Stimulated activated CD8-positive, alpha-beta memory T cell treated with anti-CD3 and anti-CD28 coated beads, Interleukin-15, amount 100 ng/mL, for 48 hours (primary cell): ENCODE measurements around the gene VGLL3.
"Not testable (repeated sequence)": the region's sequence is repeated elsewhere in the genome, so short reads cannot be mapped to it uniquely, and the experiment has no call there.

ENCODE experiments used
- DNase-seq, 2 donors: peaks; one replicate each; pipeline ENCODE4 v3.0.0-alpha.2; 2020; ENCODE audit warnings: low read depth in 2 of 2

Gene VGLL3

GRCh38 chr3:86990734-86991481 lies at the start of gene VGLL3:
TSS of gene VGLL3 (minus strand) at chr3:86991149. CDS start at chr3:86990743, 406 bp downstream.
- no peak for DNase-seq

- no peak for DNase-seq
Measured at GRCh38 chr3:87037652-87038051, 46.7 kb upstream of the VGLL3 start.

- no peak for DNase-seq
Measured at GRCh38 chr3:87036671-87037070, 45.7 kb upstream of the VGLL3 start.

GRCh38 chr3:87035339-87035738 lies 44.4 kb upstream of the VGLL3 start:
- no peak for DNase-seq

GRCh38 chr3:87033205-87033604 lies 42.3 kb upstream of the VGLL3 start:
- DNase-seq: no peak

GRCh38 chr3:87025661-87026645 lies 35.0 kb upstream of the VGLL3 start:
- DNase-seq: no peak

- DNase-seq: not testable (repeated sequence)
Measured at GRCh38 chr3:87017370-87017769, 26.4 kb upstream of the VGLL3 start.

- DNase-seq: no peak
Measured at GRCh38 chr3:87009271-87009670, 18.3 kb upstream of the VGLL3 start.

GRCh38 chr3:87006844-87007439 lies 16.0 kb upstream of the VGLL3 start:
- no peak for DNase-seq

- DNase-seq: no peak
Measured at GRCh38 chr3:87004883-87005282, 13.9 kb upstream of the VGLL3 start.

- no peak for DNase-seq
Measured at GRCh38 chr3:87002346-87002745, 11.4 kb upstream of the VGLL3 start.

- no peak for DNase-seq
Measured at GRCh38 chr3:87001473-87002098, 10.6 kb upstream of the VGLL3 start.

GRCh38 chr3:87000940-87001339 lies 10.0 kb upstream of the VGLL3 start:
- no peak for DNase-seq

GRCh38 chr3:86998569-86998968 lies 7.6 kb upstream of the VGLL3 start:
- no peak for DNase-seq

- no peak for DNase-seq
Measured at GRCh38 chr3:86996261-86996955, 5.5 kb upstream of the VGLL3 start.

GRCh38 chr3:86995537-86995936 lies 4.6 kb upstream of the VGLL3 start:
- no peak for DNase-seq

GRCh38 chr3:86993704-86994103 lies 2.8 kb upstream of the VGLL3 start:
- no peak for DNase-seq

GRCh38 chr3:86991840-86992435 lies 989 bp upstream of the VGLL3 start:
- DNase-seq: no peak

- DNase-seq: no peak
Measured at GRCh38 chr3:86991482-86991815, 500 bp upstream of the VGLL3 start.

- no peak for DNase-seq
Measured at GRCh38 chr3:86990012-86990733, 776 bp downstream of the VGLL3 start.
